Smooth muscle cell (in vitro differentiated cells): ENCODE data around the gene RASAL2. TPM values are rescaled to one million over a fixed set of nuclear protein-coding genes. Genes with fewer than 3 reads are reported as not detected.

Experiments used
- DNase-seq: peaks from one replicate; lab custom pipeline; 2025; ENCODE audit not compliant: unreplicated experiment; lab: John Stamatoyannopoulos, UW
- H2AFZ ChIP-seq: fragments of 200-600 bp; sonication (generic); 2 replicates; pipeline ENCODE4 v1.6.0; 2016; ENCODE audit warnings: antibody characterized with exemption, low read depth, mild to moderate bottlenecking
- H3F3A ChIP-seq: fragments of 200-600 bp; sonication (generic); 2 replicates; pipeline ENCODE4 v1.6.0; 2017; ENCODE audit warnings: antibody characterized with exemption, low read depth
- H3K27ac ChIP-seq: fragments of 200-600 bp; sonication (generic); 2 replicates; pipeline ENCODE4 v1.5.1; 2016; ENCODE audit warnings: low read depth, mild to moderate bottlenecking
- H3K27me3 ChIP-seq: fragments of 200-600 bp; sonication (generic); 2 replicates; pipeline ENCODE4 v1.6.1; 2016; ENCODE audit warnings: low read depth, mild to moderate bottlenecking
- H3K36me3 ChIP-seq: fragments of 200-600 bp; sonication (generic); 2 replicates; pipeline ENCODE4 v1.5.1; 2016; ENCODE audit warnings: low read depth
- H3K4me1 ChIP-seq: fragments of 200-600 bp; sonication (generic); 2 replicates; pipeline ENCODE4 v1.5.1; 2016; ENCODE audit warnings: low read depth
- H3K4me2 ChIP-seq: fragments of 200-600 bp; sonication (generic); 2 replicates; pipeline ENCODE4 v1.6.0; 2016; ENCODE audit warnings: mild to moderate bottlenecking
- H3K4me3 ChIP-seq: fragments of 200-600 bp; sonication (generic); 2 replicates; pipeline ENCODE4 v1.5.1; 2016; ENCODE audit warnings: mild to moderate bottlenecking
- H3K79me2 ChIP-seq: fragments of 200-600 bp; sonication (generic); 2 replicates; pipeline ENCODE4 v1.6.0; 2016; ENCODE audit warnings: low read depth, mild to moderate bottlenecking
- H3K9ac ChIP-seq: fragments of 200-600 bp; sonication (generic); 2 replicates; pipeline ENCODE4 v1.6.0; 2016; ENCODE audit warnings: low read depth
- H3K9me3 ChIP-seq: fragments of 200-600 bp; sonication (generic); replicated peaks from 2 replicates; pipeline ENCODE4 v1.5.1; 2016; ENCODE audit warnings: low read depth
- H4K20me1 ChIP-seq: fragments of 200-600 bp; sonication (generic); 2 replicates; pipeline ENCODE4 v1.6.0; 2016; ENCODE audit warnings: low read depth
- WGBS: methylation state at CpG from one replicate; pipeline ENCODE4 v1.1.7; 2016; ENCODE audit warnings: low lambda C conversion rate; 5-methylcytosine and 5-hydroxymethylcytosine counted together
- polyA plus RNA-seq: library from polyadenylated mRNA; unstranded; fragments of >200 nt; fragmentation: Nextera tagmentation; extraction: Ambion mirVana; gene quantifications from 2 replicates; pipeline ENCODE4 v1.2.1, GENCODE V29; 2016
- total RNA-seq: library from RNA; depleted of rRNA; stranded (reverse); fragments of >200 nt; gene quantifications from 2 replicates; pipeline ENCODE4 v1.2.3, GENCODE V29; 2014
- TF ChIP-seq, protein P1 (sequence below): fragments of 200-600 bp; sonication (generic); IDR thresholded peaks from 2 replicates; pipeline ENCODE4 v1.5.1; 2017; ENCODE audit warnings: borderline replicate concordance, mild to moderate bottlenecking, antibody characterized with exemption; ENCODE audit not compliant: insufficient read depth, poor library complexity, severe bottlenecking

Gene RASAL2
- total and polyA plus RNA-seq, 2 experiments from 2014 or later = 4.3 to 17.6 TPM

DNA sequence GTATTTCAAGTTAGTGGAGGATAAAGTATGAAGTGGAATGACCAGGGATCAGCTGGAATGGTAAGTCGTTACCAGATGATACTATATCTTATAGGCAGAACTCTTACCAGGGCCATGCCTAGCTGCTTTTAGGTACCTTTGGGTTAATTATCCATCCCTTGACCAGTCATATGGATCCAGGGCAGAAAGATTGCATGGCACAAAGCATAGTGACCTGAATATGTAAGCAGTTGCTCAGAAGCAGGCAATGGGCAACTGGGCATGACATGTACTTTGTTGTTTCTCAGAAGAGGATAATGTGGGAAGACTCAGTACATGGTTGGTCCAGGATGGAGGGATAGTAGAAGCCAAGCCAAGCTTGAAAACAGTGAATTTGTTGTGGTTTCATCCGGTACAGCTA is 315.6 kb downstream of the RASAL2 start:
- no peaks in the 10 kb centered on the region for H3K27me3 ChIP-seq
- TF ChIP-seq, protein P1, sequence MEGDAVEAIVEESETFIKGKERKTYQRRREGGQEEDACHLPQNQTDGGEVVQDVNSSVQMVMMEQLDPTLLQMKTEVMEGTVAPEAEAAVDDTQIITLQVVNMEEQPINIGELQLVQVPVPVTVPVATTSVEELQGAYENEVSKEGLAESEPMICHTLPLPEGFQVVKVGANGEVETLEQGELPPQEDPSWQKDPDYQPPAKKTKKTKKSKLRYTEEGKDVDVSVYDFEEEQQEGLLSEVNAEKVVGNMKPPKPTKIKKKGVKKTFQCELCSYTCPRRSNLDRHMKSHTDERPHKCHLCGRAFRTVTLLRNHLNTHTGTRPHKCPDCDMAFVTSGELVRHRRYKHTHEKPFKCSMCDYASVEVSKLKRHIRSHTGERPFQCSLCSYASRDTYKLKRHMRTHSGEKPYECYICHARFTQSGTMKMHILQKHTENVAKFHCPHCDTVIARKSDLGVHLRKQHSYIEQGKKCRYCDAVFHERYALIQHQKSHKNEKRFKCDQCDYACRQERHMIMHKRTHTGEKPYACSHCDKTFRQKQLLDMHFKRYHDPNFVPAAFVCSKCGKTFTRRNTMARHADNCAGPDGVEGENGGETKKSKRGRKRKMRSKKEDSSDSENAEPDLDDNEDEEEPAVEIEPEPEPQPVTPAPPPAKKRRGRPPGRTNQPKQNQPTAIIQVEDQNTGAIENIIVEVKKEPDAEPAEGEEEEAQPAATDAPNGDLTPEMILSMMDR = no peak
- H3K27ac ChIP-seq = no peak overlapping the region
- no peaks in the 10 kb centered on the region for H3K36me3 ChIP-seq
- DNase-seq = no peak
- 98% methylated on average over 2 of the region's 2 CpGs for WGBS
- no peaks in the 10 kb centered on the region for H3F3A ChIP-seq
- H3K4me2 ChIP-seq = no peak overlapping the region
- no peaks in the 10 kb centered on the region for H3K79me2 ChIP-seq
- peaks cover 7% of the 10 kb centered on the region for H4K20me1 ChIP-seq
- no peak overlapping the region for H2AFZ ChIP-seq
- no peaks in the 10 kb centered on the region for H3K4me1 ChIP-seq
- H3K4me3 ChIP-seq = no peak overlapping the region
- no peak overlapping the region for H3K9ac ChIP-seq
- H3K9me3 ChIP-seq = no peaks in the 10 kb centered on the region

GRCh38 chr1:178411756-178412399 is 318.0 kb downstream of the RASAL2 start:
- peaks cover 4% of the 10 kb centered on the region for H3K9me3 ChIP-seq
- no peak for DNase-seq
- H2AFZ ChIP-seq = no peak overlapping the region
- H3F3A ChIP-seq = no peaks in the 10 kb centered on the region
- H3K79me2 ChIP-seq = no peaks in the 10 kb centered on the region
- no peak overlapping the region for H3K27ac ChIP-seq
- WGBS = 95% methylated on average over 7 of the region's 7 CpGs
- H3K4me3 ChIP-seq = no peak overlapping the region
- H3K9ac ChIP-seq = no peak overlapping the region
- H3K4me1 ChIP-seq = no peaks in the 10 kb centered on the region
- H3K36me3 ChIP-seq = no peaks in the 10 kb centered on the region
- H4K20me1 ChIP-seq = peaks cover 7% of the 10 kb centered on the region
- H3K27me3 ChIP-seq = no peaks in the 10 kb centered on the region
- TF ChIP-seq, protein P1 = no peak
- no peak overlapping the region for H3K4me2 ChIP-seq

DNA sequence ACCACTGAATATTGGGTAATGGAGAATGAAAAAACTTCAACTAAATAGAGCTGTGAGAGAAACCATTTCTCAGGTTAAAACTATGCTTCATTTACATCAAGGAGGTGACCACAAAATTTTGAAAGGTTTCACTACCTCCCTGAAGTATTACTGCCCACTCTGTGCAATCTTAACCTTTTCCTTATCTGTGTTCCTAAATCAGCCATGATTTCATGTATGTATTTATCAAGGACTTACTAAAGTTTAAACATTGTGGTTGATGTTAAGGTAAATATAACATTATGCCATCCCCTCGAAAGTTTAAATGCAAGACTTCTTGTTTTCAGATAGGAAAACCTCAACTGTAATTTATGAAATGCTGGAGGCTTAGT is 318.5 kb downstream of the RASAL2 start:
- H3K4me1 ChIP-seq = no peaks in the 10 kb centered on the region
- no peaks in the 10 kb centered on the region for H3K27me3 ChIP-seq
- H3K4me2 ChIP-seq = peak overlapping the region; percentile 18
- no peak overlapping the region for H3K9ac ChIP-seq
- H3K36me3 ChIP-seq = no peaks in the 10 kb centered on the region
- TF ChIP-seq, protein P1 = no peak
- DNase-seq = no peak
- no peak overlapping the region for H3K27ac ChIP-seq
- H3F3A ChIP-seq = no peaks in the 10 kb centered on the region
- peaks cover 4% of the 10 kb centered on the region for H3K9me3 ChIP-seq
- no peaks in the 10 kb centered on the region for H3K79me2 ChIP-seq
- H4K20me1 ChIP-seq = peaks cover 7% of the 10 kb centered on the region
- H3K4me3 ChIP-seq = no peak overlapping the region
- 20% methylated on average over 1 of the region's 1 CpG for WGBS
- no peak overlapping the region for H2AFZ ChIP-seq

DNA sequence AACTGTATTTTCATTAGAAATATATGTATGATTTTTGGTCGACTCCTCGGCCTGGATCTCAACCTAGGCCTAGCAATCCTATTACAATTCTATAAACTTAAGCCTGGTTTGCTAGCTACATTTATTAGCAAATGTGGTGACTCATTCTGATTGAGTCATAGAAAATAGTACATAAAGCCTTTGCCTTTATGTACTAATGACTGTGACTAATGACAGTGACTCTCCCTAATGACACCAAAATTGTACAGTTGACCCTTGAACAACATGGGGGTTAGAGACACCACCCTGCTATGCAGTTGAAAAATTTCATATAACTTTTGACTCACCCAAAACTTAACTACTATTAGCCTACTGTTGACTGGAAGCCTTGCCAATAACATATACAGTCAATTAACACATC is 324.0 kb downstream of the RASAL2 start:
- no peak overlapping the region for H3K4me3 ChIP-seq
- WGBS = 73% methylated on average over 2 of the region's 2 CpGs
- peaks cover 4% of the 10 kb centered on the region for H3K9me3 ChIP-seq
- peak overlapping the region; percentile 73 for H3K27ac ChIP-seq
- no peaks in the 10 kb centered on the region for H3K4me1 ChIP-seq
- H4K20me1 ChIP-seq = peaks cover 9% of the 10 kb centered on the region
- no peak for DNase-seq
- H3K4me2 ChIP-seq = no peak overlapping the region
- no peaks in the 10 kb centered on the region for H3K27me3 ChIP-seq
- no peaks in the 10 kb centered on the region for H3K36me3 ChIP-seq
- TF ChIP-seq, protein P1 = no peak
- no peak overlapping the region for H3K9ac ChIP-seq
- H2AFZ ChIP-seq = no peak overlapping the region
- H3F3A ChIP-seq = no peaks in the 10 kb centered on the region
- no peaks in the 10 kb centered on the region for H3K79me2 ChIP-seq
